Large intestine (tissue), 3 donors: ENCODE measurements around the gene ARID4B. TPM values are rescaled to one million over a fixed set of nuclear protein-coding genes. Genes with fewer than 3 reads are reported as not detected.
"Not testable (repeated sequence)": the region's sequence is repeated elsewhere in the genome, so short reads cannot be mapped to it uniquely, and the experiment has no call there.

Source experiments
- DNase-seq, 2 donors: peaks; one replicate each; pipeline versions ENCODE4 v3.0.0 to v3.0.0-alpha.2; 2013
- H3K27ac ChIP-seq: one replicate; pipeline ENCODE4 v1.5.1; 2013; ENCODE audit warnings: low read length
- H3K27me3 ChIP-seq: 2 replicates; pipeline ENCODE4 v1.6.1; 2013; ENCODE audit warnings: low read length; ENCODE audit not compliant: control insufficient read depth, insufficient read depth
- H3K36me3 ChIP-seq: 2 replicates; pipeline ENCODE4 v1.6.1; 2013; ENCODE audit warnings: low read length; ENCODE audit not compliant: control insufficient read depth, insufficient read depth
- H3K4me1 ChIP-seq: one replicate; pipeline ENCODE4 v1.6.1; 2013; ENCODE audit warnings: low read length; ENCODE audit not compliant: control insufficient read depth, insufficient read depth
- H3K4me3 ChIP-seq: one replicate; pipeline ENCODE4 v1.5.1; 2013; ENCODE audit warnings: low read length
- H3K9me3 ChIP-seq: one replicate; pipeline ENCODE4 v1.6.1; 2013; ENCODE audit warnings: mild to moderate bottlenecking, low read depth, low read length, moderate library complexity; ENCODE audit not compliant: control insufficient read depth
- WGBS: methylation state at CpG from one replicate; pipeline ENCODE4 v1.1.5; 2013; ENCODE audit warnings: low lambda C conversion rate; ENCODE audit not compliant: insufficient coverage; 5-methylcytosine and 5-hydroxymethylcytosine counted together
- polyA plus RNA-seq: library from polyadenylated mRNA; unstranded; fragments of 120-200 nt; gene quantifications from one replicate; pipeline ENCODE4 v1.2.1, GENCODE V29; 2013

The ARID4B gene
- polyA plus RNA-seq, 1 donor, result 27.0 TPM

DNA sequence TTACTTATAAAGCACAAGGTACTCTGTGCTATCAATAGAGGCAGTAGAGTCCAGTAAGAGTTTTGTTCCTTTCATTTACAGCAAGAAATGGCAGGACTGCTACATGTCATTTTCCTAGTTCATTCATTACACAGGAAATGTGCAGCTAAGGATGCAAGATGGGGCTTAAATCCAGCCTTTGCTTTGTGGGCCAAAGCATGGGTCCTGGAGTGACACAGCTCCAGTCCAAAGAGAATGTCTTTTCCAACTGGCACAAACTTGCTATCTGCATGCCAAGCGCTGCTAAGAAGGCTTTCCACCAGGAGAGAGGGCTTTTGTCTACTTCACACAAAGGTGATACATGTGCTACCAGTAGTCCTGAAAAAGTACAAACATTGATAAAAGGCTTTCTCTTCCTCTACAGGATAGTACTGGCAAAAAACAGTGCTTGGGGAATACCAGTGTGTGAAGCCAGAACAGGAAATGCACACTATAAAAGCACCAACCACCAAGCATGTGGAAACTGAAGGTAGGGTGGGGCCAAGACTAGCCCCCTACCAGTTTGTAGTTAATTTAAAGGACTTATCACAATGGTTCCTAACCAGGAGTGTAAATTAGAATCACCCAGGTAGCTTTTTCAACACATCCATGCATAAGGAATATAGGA is 68.7 kb downstream of the ARID4B start:
- Histone ChIP-seq H3K9me3 (no peaks in the 10 kb centered on the region), H3K27me3 (no peaks in the 10 kb centered on the region), H3K27ac (no peak overlapping the region), H3K4me1 (no peaks in the 10 kb centered on the region), H3K4me3 (no peak overlapping the region), H3K36me3 (peaks cover 9% of the 10 kb centered on the region)
- WGBS, result no CpG with 5 or more reads among the region's 1 CpG
- DNase-seq, result no peak

GRCh38 chr1:235258068-235258467 is 69.9 kb downstream of the ARID4B start:
- 100% methylated on average over 1 of the region's 6 CpGs for WGBS

DNA sequence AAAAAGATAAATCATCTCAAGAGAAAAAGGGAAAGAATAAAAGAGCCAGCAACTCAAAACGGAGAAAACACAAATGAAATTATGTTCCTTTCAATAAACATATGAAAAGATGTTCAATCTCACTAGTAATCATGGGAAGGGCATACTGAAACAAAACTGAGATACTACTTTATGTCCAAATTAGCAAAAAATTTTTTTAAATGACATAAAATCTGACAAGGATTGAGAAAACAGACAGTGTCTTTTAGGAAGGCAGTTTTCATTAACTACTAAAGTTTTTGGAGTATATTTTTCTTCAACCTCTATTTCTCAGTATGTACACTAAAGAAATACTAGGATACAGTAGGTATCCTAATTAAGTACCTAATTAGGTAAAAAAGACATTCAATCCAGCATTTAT is 73.3 kb downstream of the ARID4B start:
- peaks cover 14% of the 10 kb centered on the region for H3K36me3 ChIP-seq
- no peak overlapping the region for H3K27ac ChIP-seq
- no peaks in the 10 kb centered on the region for H3K9me3 ChIP-seq
- no peak for DNase-seq
- H3K4me3 ChIP-seq, result no peak overlapping the region
- no peaks in the 10 kb centered on the region for H3K4me1 ChIP-seq
- 88% methylated on average over 1 of the region's 1 CpG for WGBS
- H3K27me3 ChIP-seq, result no peaks in the 10 kb centered on the region

More at GRCh38 chr1:235258068-235258467, 69.9 kb downstream of the ARID4B start:
- not testable (repeated sequence) for H3K9me3 ChIP-seq, DNase-seq, H3K27me3 ChIP-seq, H3K4me3 ChIP-seq, H3K4me1 ChIP-seq, H3K36me3 ChIP-seq, H3K27ac ChIP-seq

GRCh38 chr1:235253219-235253962 is 74.6 kb downstream of the ARID4B start:
- Histone ChIP-seq H3K27ac (no peak overlapping the region), H3K4me1 (no peaks in the 10 kb centered on the region), H3K9me3 (no peaks in the 10 kb centered on the region), H3K36me3 (peaks cover 12% of the 10 kb centered on the region), H3K27me3 (no peaks in the 10 kb centered on the region), H3K4me3 (no peak overlapping the region)
- peak; percentile 41 to 44 for DNase-seq
- 89% methylated on average over 1 of the region's 2 CpGs for whole genome bisulfite sequencing

- Histone ChIP-seq H3K27me3 (no peaks in the 10 kb centered on the region), H3K36me3 (peaks cover 16% of the 10 kb centered on the region), H3K9me3 (no peaks in the 10 kb centered on the region), H3K4me3 (no peak overlapping the region), H3K27ac (no peak overlapping the region), H3K4me1 (no peaks in the 10 kb centered on the region)
- WGBS, result no CpG with 5 or more reads among the region's 3 CpGs
- peak; percentile 7 to 53 for DNase-seq
Observed at GRCh38 chr1:235250430-235250829, 77.5 kb downstream of the ARID4B start.

- DNase-seq, result no peak
- no peak overlapping the region for H3K4me3 ChIP-seq
- H3K4me1 ChIP-seq, result no peaks in the 10 kb centered on the region
- no peak overlapping the region for H3K27ac ChIP-seq
- H3K36me3 ChIP-seq, result peaks cover 17% of the 10 kb centered on the region
- WGBS, result 100% methylated on average over 1 of the region's 2 CpGs
- no peaks in the 10 kb centered on the region for H3K9me3 ChIP-seq
- H3K27me3 ChIP-seq, result no peaks in the 10 kb centered on the region
Observed at GRCh38 chr1:235246022-235246948, 81.7 kb downstream of the ARID4B start.

DNA sequence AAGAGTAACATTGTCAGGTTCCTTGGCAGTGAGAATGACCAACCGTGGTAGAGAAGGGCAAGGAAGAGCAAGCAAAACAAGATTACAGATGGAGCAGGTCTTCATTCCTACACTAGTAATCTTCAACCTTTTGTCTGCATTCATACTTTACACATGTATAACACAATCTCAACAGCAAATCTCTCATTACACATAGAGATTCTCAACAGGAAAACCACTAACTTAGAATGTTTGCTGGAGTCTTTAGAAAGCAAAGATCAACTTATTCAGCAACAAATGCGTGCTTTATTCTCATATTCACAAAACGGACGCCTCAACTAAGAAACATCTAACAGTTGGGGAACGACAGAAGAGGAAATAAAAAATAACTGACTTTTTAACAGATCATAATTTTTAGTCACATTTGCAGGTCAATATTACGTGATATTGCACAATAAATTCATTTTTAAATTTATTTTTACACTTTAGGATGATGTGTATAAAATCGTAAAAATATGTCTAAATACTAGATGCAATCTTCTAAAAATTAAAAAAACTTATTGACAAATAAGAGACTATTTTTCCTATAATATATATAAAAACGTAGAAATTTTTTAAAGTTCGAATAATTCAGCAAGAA is 82.9 kb downstream of the ARID4B start:
- WGBS, result 98% methylated on average over 6 of the region's 9 CpGs
- Histone ChIP-seq H3K4me1 (no peaks in the 10 kb centered on the region), H3K36me3 (peaks cover 17% of the 10 kb centered on the region), H3K9me3 (no peaks in the 10 kb centered on the region), H3K27ac (no peak overlapping the region), H3K27me3 (no peaks in the 10 kb centered on the region), H3K4me3 (no peak overlapping the region)
- DNase-seq, result no peak

DNA sequence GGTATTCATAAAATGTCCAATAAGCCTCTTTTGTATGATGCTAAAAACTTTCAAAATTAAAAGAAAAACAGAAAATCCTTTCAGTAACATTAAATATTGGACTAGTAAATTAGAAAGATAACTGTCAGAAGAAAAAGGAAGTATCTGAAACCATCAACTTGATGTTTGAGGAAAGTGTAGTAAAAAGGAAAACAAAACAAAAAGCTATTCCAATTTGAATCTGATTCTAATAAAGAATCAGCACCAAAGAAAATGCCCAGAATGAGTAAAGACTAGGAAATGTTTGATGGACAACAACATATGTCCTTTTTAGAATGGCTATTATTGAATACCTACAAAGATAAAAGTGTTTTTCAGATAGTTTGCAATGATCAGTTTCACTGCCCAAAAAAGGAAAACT is 87.0 kb downstream of the ARID4B start:
- Histone ChIP-seq H3K9me3 (no peaks in the 10 kb centered on the region), H3K4me1 (no peaks in the 10 kb centered on the region), H3K36me3 (peaks cover 14% of the 10 kb centered on the region), H3K27ac (no peak overlapping the region), H3K27me3 (no peaks in the 10 kb centered on the region), H3K4me3 (no peak overlapping the region)
- DNase-seq, result no peak

DNA sequence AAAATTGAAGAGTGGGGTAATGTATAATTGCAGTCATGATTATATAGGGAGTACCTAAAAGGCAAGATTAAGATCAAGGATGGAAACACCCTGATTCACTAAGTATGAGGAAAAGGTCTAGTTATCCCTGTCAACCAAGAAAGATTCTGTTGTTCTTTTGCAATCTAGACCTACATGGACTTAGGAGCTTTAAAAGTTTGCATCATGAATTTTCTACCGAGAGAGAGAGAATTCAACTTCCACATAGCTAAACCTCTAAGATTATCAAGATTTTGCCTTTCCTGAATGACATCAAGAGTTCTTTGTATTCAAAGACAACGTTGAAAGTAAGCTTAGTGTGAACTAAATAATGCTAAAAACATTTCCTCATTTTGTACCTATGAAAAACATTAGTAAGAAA is 88.1 kb downstream of the ARID4B start:
- Histone ChIP-seq H3K9me3 (no peaks in the 10 kb centered on the region), H3K27me3 (no peaks in the 10 kb centered on the region), H3K27ac (no peak overlapping the region), H3K36me3 (peaks cover 15% of the 10 kb centered on the region), H3K4me1 (no peaks in the 10 kb centered on the region), H3K4me3 (no peak overlapping the region)
- 86% methylated on average over 1 of the region's 2 CpGs for WGBS
- no peak for DNase-seq

GRCh38 chr1:235238558-235238957 is 89.4 kb downstream of the ARID4B start:
- no peaks in the 10 kb centered on the region for H3K27me3 ChIP-seq
- H3K9me3 ChIP-seq, result no peaks in the 10 kb centered on the region
- no peaks in the 10 kb centered on the region for H3K4me1 ChIP-seq
- no peak overlapping the region for H3K4me3 ChIP-seq
- 80% methylated on average over 1 of the region's 4 CpGs for WGBS
- peaks cover 15% of the 10 kb centered on the region for H3K36me3 ChIP-seq
- H3K27ac ChIP-seq, result no peak overlapping the region
- no peak for DNase-seq
